WERI-Rb-1 (cell line): Measurements from ENCODE around the gene RIMS4.
A peak's percentile ranks its signal among the peaks of the same experiment; 100 is the strongest.

Experiments
- DNase-seq: peaks from one replicate; pipeline ENCODE4 v3.0.0-alpha.2; 2020
- H3K27ac ChIP-seq: fragments of 250-450 bp; sonication (Bioruptor Pico); 2 replicates; pipeline ENCODE4 v1.5.1; 2020; ENCODE audit warnings: mild to moderate bottlenecking, moderate library complexity
- H3K27me3 ChIP-seq: fragments of 250-450 bp; sonication (Bioruptor Pico); 2 replicates; pipeline ENCODE4 v1.5.1; 2021; ENCODE audit warnings: mild to moderate bottlenecking, low read depth, moderate library complexity; ENCODE audit not compliant: insufficient read depth, severe bottlenecking
- H3K36me3 ChIP-seq: fragments of 250-450 bp; sonication (Bioruptor Pico); 2 replicates; pipeline ENCODE4 v1.5.1; 2020; ENCODE audit warnings: mild to moderate bottlenecking, moderate library complexity
- H3K4me3 ChIP-seq: 2 replicates; pipeline ENCODE4 v1.5.1; 2011; ENCODE audit warnings: low read depth, mild to moderate bottlenecking, control low read depth, low read length
- H3K9me3 ChIP-seq: fragments of 250-450 bp; sonication (Bioruptor Pico); 2 replicates; pipeline ENCODE4 v1.5.1; 2021; ENCODE audit warnings: mild to moderate bottlenecking, moderate library complexity; ENCODE audit not compliant: severe bottlenecking
- TF ChIP-seq, protein P1 (sequence below): IDR thresholded peaks from 2 replicates; pipeline ENCODE4 v1.5.1; 2011; ENCODE audit warnings: low read depth, mild to moderate bottlenecking, control low read depth, inconsistent platforms, low read length

The RIMS4 gene

DNA sequence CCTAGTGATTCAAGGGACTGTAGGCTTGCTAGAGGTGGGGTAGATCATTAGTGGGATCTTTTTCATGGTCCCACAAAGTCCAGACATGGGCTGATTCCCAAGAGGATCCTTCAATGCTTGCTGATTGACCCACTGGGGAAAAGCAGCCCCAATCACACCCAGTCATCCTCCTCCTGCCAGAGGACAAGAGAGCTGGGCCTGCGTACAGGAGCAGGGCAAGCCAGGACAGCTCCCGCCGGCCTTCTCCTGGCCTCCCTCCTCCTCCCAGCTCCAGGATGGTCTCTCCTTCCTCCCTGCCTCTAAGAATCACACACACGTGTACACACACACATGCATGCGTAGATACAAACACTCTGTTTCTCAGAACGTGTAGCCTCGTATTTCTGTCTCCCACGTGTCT is 37.7 kb downstream of the RIMS4 start:
- Histone ChIP-seq H3K4me3 (no peak overlapping the region), H3K9me3 (no peaks in the 10 kb centered on the region), H3K36me3 (peaks cover 19% of the 10 kb centered on the region), H3K27ac (0 out of 2 replicates have a peak overlapping the region, but pooled peaks have one; percentile 9), H3K27me3 (no peaks in the 10 kb centered on the region)
- TF ChIP-seq, protein P1, sequence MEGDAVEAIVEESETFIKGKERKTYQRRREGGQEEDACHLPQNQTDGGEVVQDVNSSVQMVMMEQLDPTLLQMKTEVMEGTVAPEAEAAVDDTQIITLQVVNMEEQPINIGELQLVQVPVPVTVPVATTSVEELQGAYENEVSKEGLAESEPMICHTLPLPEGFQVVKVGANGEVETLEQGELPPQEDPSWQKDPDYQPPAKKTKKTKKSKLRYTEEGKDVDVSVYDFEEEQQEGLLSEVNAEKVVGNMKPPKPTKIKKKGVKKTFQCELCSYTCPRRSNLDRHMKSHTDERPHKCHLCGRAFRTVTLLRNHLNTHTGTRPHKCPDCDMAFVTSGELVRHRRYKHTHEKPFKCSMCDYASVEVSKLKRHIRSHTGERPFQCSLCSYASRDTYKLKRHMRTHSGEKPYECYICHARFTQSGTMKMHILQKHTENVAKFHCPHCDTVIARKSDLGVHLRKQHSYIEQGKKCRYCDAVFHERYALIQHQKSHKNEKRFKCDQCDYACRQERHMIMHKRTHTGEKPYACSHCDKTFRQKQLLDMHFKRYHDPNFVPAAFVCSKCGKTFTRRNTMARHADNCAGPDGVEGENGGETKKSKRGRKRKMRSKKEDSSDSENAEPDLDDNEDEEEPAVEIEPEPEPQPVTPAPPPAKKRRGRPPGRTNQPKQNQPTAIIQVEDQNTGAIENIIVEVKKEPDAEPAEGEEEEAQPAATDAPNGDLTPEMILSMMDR: no peak
- DNase-seq: no peak

DNA sequence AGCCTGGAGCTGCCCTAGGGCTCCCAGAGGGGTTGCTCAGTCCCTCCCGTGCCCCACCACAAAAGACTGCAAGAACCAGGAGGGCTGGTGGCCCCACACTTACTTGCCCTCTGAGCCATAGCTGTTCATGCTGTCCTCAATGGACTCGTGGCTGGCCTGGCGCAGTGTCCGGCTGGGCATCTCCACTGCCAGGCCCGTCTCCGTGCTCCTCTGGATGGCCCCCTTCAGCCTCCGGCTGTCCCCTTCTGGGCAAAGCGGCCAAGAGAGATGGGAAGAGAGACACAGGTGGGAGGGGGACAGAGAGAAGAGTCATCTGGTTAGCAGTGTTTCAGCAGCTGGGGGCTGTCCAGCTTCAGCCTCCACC is 39.2 kb downstream of the RIMS4 start:
- Histone ChIP-seq H3K4me3 (no peak overlapping the region), H3K27me3 (no peaks in the 10 kb centered on the region)
- TF ChIP-seq, protein P1: no peak

DNA sequence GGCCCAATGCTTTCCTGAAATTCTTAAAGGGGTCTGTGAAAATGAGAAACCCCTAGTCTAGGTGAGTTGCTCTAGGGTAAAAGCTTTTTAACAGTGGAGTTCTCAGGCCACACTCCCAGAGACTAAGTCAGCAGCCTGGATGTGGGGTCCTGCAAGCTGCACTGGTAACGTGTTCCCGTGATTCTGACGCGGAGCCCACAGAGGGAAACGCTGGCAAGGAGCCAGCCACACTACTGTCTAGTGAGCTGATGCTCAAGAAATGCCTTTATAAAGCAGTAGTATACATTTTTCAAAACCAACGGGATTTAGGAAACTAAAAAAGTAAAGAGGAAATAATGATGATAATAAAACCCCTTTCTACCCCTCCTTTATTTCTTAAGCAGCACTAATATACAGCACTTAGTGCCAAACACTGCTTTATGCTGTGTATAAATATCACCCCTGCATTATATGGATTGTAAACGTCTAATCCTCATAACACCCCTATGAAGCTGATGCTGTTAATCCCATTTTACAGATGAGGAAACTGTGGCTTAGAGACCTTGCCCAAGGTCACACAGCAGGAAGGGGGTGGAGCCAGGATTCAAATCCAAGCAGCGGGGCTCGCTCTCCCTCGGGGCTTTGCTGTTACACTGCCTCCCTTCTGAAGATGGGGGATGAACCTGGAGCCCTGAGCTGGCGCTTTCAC is 39.7 kb downstream of the RIMS4 start:
- peaks cover 24% of the 10 kb centered on the region for H3K36me3 ChIP-seq
- H3K27me3 ChIP-seq: no peaks in the 10 kb centered on the region
- H3K4me3 ChIP-seq: no peak overlapping the region
- no peaks in the 10 kb centered on the region for H3K9me3 ChIP-seq
- TF ChIP-seq, protein P1: no peak
- no peak for DNase-seq
- H3K27ac ChIP-seq: no peak overlapping the region

More for the DNA sequence above, 39.2 kb downstream of the RIMS4 start:
- peaks cover 24% of the 10 kb centered on the region for H3K36me3 ChIP-seq
- no peaks in the 10 kb centered on the region for H3K9me3 ChIP-seq
- H3K27ac ChIP-seq: no peak overlapping the region
- no peak for DNase-seq

DNA sequence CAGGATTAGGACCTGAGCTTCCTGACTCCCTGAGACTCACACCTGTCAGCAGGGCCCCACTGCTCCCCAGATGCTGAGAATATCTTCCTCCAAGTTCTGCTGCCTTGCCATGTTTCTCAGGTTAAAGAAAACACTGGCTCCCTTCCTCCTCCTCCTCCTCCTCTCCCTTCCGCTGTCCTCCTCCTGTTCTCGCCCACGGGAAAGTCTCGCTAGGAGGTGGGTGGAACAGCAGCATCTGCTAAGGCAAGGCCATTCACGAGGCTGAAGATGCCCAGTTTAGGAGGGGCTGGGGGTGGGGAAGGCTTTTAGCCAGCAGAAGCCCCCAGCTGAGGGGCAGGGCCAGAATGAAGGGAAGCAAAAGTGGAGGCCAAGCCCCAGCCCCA is 40.9 kb downstream of the RIMS4 start:
- TF ChIP-seq, protein P1: no peak
- Histone ChIP-seq H3K27me3 (no peaks in the 10 kb centered on the region), H3K27ac (no peak overlapping the region), H3K36me3 (peaks cover 24% of the 10 kb centered on the region), H3K4me3 (no peak overlapping the region), H3K9me3 (no peaks in the 10 kb centered on the region)
- no peak for DNase-seq

DNA sequence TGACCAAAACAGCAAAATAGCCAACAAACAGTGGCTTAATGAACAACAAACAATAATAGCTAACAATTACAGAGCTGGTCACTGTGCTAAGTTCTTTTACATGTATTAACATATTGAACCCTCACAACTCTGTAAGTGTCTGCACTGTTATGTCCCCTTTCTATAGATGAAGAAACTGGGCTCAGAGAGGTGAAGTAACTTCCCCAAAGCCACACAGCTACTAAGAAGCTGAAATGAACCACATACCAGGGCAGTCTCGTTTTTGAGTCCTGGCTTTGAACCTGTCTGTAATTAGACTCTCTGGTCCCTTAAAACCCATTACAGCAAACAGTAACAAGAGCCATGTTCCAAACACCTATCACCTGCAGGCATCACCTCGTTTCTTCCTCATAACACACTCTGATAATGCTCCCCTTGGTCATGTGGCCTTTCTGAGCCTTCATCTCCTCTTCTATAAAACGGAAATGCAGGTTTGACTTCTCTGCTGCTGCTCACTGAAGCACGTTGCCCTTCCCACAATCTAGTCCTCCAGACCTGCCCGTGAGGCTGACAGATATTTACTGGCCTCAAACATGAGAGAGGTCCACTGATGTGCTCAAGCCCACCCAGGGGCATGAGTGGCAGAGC is 41.4 kb downstream of the RIMS4 start:
- no peaks in the 10 kb centered on the region for H3K9me3 ChIP-seq
- H3K4me3 ChIP-seq: no peak overlapping the region
- H3K27me3 ChIP-seq: no peaks in the 10 kb centered on the region
- no peak overlapping the region for H3K27ac ChIP-seq
- no peak for DNase-seq
- TF ChIP-seq, protein P1: no peak
- peaks cover 24% of the 10 kb centered on the region for H3K36me3 ChIP-seq
